AG04450 (cell line): ENCODE measurements around the gene TSPAN1. TPM values are rescaled to one million over a fixed set of nuclear protein-coding genes. Genes with fewer than 3 reads are reported as not detected.

ENCODE experiments used
- CTCF ChIA-PET: fragments of 300-600, 350-600 bp; formaldehyde crosslinking; extraction: SDS; loops from one replicate; lab custom pipeline; 2022; ENCODE audit warnings: antibody characterized with exemption, inconsistent platforms; lab: Charles Lee
- POLR2A ChIA-PET: fragments of 350-600 bp; formaldehyde crosslinking; extraction: SDS; loops from one replicate; lab custom pipeline; 2021; ENCODE audit warnings: antibody characterized with exemption, inconsistent platforms; lab: Yijun Ruan, JAX
- DNase-seq: peaks from one replicate; pipeline ENCODE4 v3.0.0-alpha.2; 2011; ENCODE audit warnings: low read depth, low spot score
- H3K27ac ChIP-seq: one replicate; pipeline ENCODE4 v1.5.1; 2012; ENCODE audit warnings: low read depth, low read length, control low read depth
- H3K27me3 ChIP-seq: one replicate; pipeline ENCODE4 v1.6.0; 2012; ENCODE audit warnings: low read length; ENCODE audit not compliant: control insufficient read depth, insufficient read depth
- H3K4me3 ChIP-seq: 2 replicates; pipeline ENCODE4 v1.5.1; 2011; ENCODE audit warnings: mild to moderate bottlenecking, low read depth, low read length, control low read depth
- H3K9me3 ChIP-seq: 2 replicates; pipeline ENCODE4 v1.5.1; 2012; ENCODE audit warnings: low read length; ENCODE audit not compliant: control insufficient read depth, insufficient read depth
- CTCF ChIP-seq: IDR thresholded peaks from 2 replicates; pipeline ENCODE4 v1.5.1; 2011; ENCODE audit warnings: low read depth, low read length, control low read depth, inconsistent platforms
- polyA plus RNA-seq: library from polyadenylated mRNA; depleted of rRNA; stranded (reverse); fragments of >200 nt; gene quantifications from 2 replicates; pipeline ENCODE4 v1.2.3, GENCODE V29; 2011

The TSPAN1 gene
- polyA plus RNA-seq, 1 experiment = 0.43 TPM

DNA sequence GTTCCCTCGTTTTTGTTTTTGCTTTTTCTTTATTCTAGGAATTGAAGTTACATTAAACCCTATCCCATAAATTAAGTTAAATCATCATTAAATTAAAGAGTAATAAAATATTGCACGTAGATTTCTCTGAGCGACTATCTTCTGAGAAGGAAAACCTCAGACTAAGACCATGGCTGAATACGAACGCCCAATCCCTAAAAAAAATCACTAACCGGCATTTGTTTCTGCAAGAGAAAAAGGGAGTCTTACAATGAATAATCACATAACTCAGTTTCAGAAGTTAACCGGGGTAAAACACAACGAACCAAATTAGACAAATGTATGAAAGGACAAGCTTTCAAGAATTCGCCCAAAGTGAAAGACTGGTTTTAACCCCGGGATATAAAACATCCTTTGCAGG, 43.8 kb upstream of the TSPAN1 start:
- ChIA-PET CTCF (no interaction called here), POLR2A (interaction anchor here (0.6 to 2.2 kb wide), 4 partner anchors 14 to 89 kb away, joined by 3 to 8 read pairs (median 4); no protein-coding TSS in a partner anchor)
- no peak for TF ChIP-seq CTCF
- no peak for DNase-seq
- no peaks in the 10 kb centered on the region for H3K9me3 ChIP-seq
- no peak overlapping the region for H3K27ac ChIP-seq
- peak overlapping the region; percentile 74 for H3K4me3 ChIP-seq
- H3K27me3 ChIP-seq = no peaks in the 10 kb centered on the region

DNA sequence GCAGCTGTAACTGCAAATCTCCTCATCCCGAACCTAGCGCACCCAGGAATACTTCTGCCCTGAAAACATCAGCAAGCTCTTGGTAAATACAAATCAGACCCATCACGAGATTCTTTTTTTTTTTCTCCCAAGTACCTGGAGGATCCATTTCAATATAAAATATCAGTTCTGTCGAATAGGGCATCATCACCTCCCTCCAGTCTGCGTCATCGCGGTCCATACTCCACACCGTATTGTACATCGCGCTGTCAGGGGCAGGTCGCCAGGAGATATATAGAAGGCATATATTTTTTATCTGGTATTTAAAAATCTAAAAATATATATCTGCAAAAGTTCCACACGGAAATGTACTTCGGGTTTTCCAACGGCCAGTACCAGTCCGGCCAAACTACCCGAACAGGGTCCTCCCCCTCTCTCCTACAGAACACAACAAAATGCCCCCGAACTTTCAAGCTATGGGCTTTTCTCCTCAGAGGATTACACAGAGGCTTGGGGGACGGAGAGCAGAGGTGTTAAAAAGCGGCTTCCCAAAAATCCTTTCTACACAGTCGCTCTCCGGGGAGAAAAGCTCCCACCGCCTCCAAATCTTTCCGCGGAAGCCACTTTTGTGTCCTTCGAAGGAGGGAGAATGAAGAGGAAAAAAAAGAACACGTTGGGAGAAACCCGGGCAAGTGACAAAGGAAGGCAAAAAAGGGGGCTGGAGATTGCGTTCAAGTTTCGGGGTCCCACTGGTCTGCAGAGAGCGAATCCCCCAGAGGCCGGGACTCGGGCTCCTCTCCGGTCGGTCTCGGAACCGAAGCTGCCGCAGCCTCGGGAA, 43.0 kb upstream of the TSPAN1 start:
- Histone ChIP-seq H3K9me3 (no peaks in the 10 kb centered on the region), H3K4me3 (peak overlapping the region; percentile 74), H3K27ac (peak overlapping the region; percentile 99), H3K27me3 (no peaks in the 10 kb centered on the region)
- POLR2A ChIA-PET = interaction anchor here (0.6 to 2.2 kb wide), 27 partner anchors 8 to 97 kb away, joined by 3 to 10 read pairs (median 4); partner anchors contain the start of gene POMGNT1
- no peak for TF ChIP-seq CTCF
- DNase-seq = no peak
- CTCF ChIA-PET = interaction anchor here (1.2 to 1.4 kb wide), 3 partner anchors 49 to 100 kb away, joined by 3 to 6 read pairs (median 6); no protein-coding TSS in a partner anchor

DNA sequence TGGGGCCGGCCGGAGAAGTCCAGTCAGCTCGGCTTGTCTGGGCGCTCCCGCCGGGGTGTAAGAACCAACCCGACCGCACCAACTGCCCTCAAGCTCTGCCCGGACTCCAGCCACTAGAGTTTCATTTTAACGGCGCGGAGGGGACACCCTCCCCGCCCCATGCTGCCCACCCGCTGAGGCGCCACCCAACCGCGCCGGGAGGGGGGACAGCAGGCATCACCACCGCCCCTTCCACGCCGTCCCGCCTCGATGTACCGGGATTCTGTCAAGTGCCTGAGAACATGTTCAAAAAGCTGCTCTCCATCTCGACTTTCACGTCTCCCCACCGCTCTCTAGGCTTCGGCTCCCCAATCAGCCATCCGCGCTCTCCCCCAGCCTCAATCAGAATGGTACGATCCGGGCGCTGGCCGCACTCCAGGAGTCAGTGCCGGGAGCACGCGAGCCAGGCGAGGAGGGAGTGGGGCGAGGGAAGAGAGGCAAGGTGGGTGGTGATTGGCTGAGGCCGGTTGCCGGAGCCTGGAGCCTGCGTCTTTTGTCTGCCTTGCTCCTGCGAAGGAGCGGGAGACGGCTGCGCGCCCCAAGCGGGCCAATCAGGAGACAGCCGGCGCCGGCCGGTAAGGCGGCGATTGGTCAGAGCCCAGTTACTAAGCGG, 42.2 kb upstream of the TSPAN1 start, which contains the start of gene PIK3R3:
Gene PIK3R3, minus strand, starts transcription at position 101 of the 652 bp plus-strand sequence. CDS start 677 bp downstream, outside the sequence.
- ChIA-PET CTCF (interaction anchor here (1.2 to 1.4 kb wide), 3 partner anchors 49 to 100 kb away, joined by 3 to 6 read pairs (median 6); no protein-coding TSS in a partner anchor), POLR2A (interaction anchor here (0.6 to 2.2 kb wide), 25 partner anchors 9 to 98 kb away, joined by 3 to 10 read pairs (median 4); partner anchors contain the start of gene POMGNT1)
- TF ChIP-seq CTCF = no peak
- Histone ChIP-seq H3K27ac (peak within 1 kb of the TSS; percentile 99), H3K9me3 (no peaks in the 10 kb centered on the region), H3K4me3 (peak within 1 kb of the TSS; percentile 80), H3K27me3 (no peaks in the 10 kb centered on the region)
- DNase-seq = peak; percentile 99

GRCh38 chr1:46133181-46133658, 41.7 kb upstream of the TSPAN1 start:
- ChIA-PET CTCF (interaction anchor here (0.6 to 1.3 kb wide), 2 partner anchors 45 to 96 kb away, joined by 3 to 6 read pairs; no protein-coding TSS in a partner anchor), POLR2A (no interaction called here)
- DNase-seq = no peak
- H3K27me3 ChIP-seq = no peaks in the 10 kb centered on the region
- no peaks in the 10 kb centered on the region for H3K9me3 ChIP-seq
- peak overlapping the region; percentile 99 for H3K27ac ChIP-seq
- H3K4me3 ChIP-seq = peak overlapping the region; percentile 80
- no peak for TF ChIP-seq CTCF
